GM11168 (cell line): ENCODE data around the gene RPL36A.

ENCODE experiments used
- in situ Hi-C: fragments of 300-500 bp; cut with MboI; formaldehyde crosslinking; loops from one replicate; pipeline ENCODE4 v1.12.0; 2022; ENCODE audit warnings: low sequenced_read_pairs; ENCODE audit not compliant: unreplicated experiment

RPL36A gene

DNA sequence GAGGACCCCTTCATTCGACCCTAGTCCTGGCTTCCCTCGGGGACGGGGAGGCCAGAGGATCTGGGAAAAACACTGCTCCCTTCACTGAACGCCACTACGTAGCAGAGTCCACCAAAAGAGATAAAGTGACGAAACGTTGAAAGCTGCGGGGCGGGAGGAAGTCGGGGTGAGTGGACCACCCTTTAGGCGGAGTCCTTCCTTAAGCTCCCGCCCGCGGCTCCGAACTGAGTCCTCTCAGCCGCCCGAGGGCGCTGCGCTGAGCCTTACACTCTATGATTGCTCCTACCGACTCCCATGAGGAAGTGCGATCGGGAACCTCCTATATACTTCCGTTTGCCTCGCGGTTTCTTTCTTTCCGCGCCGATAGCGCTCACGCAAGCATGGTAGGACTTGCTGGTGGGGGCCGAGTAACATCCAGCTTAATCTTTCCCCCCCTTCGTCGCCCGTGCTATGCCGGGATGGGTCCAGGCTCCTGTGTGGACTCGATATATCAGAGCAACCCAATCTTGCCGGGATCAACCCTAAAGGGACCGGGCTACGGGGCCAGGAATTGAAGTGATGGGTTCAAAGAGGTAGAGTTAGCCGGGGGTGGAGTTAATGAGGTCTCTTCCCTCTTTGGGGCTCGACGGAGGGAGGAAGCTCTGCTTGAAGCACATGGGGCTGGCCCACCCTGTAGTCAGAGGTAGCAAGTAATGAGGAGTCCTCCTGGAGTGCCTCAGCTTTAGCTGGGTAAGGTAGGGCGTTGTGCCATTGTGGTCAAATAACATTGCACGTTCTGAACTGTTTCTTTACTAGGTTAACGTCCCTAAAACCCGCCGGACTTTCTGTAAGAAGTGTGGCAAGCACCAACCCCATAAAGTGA, at the start of gene RPL36A:
Gene RPL36A, plus strand, starts transcription at position 348 of the 862 bp plus-strand sequence. Its CDS starts 33 bp downstream, at position 381.
- in situ Hi-C loops, result no loop called here

GRCh38 chrX:101347859-101348451, 42.9 kb upstream of the RPL36A start:
- in situ Hi-C loops, result no loop called here

- in situ Hi-C loops, result no loop called here
Measured at GRCh38 chrX:101348452-101349192, 42.2 kb upstream of the RPL36A start, which contains the start of gene TIMM8A. Gene TIMM8A (minus strand): TSS chrX:101348742. CDS start chrX:101348664, 78 bp downstream.

DNA sequence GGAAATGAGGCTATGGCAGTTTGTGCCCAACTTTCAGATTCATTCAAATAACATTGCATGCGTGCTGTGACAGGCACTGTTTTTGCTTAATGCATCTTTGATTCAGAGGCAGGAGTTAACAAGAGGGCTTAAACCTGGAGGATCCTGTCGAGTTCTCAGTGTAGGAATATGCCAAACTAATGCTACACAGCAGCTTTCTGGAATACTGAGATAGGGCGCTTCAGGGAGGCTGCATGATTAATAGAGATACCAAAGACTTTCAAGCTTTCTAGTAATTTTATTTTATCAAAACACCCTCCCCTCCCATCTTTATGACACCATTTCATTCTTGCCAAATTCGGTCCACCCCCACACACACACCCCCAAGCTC, 41.6 kb upstream of the RPL36A start:
- in situ Hi-C loops, result no loop called here

- in situ Hi-C loops, result no loop called here
Measured at GRCh38 chrX:101357166-101357795, 33.5 kb upstream of the RPL36A start.

DNA sequence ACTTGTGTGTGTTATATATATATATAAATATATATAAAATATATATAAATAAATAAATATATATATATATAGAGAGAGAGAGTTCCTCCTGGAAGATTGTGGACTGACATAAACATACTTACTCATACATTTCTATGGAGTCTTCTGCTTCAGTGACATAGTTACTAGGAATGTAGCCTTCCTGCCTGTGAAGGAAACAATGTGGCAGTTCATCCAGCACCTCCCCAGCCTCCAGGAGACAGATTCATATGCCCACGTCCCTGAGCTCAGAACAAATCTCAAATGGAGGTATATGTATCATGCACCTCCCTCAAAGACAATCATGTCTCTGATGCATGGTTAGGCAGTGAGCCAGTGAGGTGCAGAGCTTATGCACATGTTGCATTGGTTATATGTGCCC, 30.8 kb upstream of the RPL36A start:
- in situ Hi-C loops, result no loop called here

- in situ Hi-C loops, result no loop called here
Measured at GRCh38 chrX:101360390-101360789, 30.4 kb upstream of the RPL36A start.

- in situ Hi-C loops, result no loop called here
Measured at GRCh38 chrX:101362116-101362515, 28.7 kb upstream of the RPL36A start.

GRCh38 chrX:101362757-101363156, 28.1 kb upstream of the RPL36A start:
- in situ Hi-C loops, result no loop called here

DNA sequence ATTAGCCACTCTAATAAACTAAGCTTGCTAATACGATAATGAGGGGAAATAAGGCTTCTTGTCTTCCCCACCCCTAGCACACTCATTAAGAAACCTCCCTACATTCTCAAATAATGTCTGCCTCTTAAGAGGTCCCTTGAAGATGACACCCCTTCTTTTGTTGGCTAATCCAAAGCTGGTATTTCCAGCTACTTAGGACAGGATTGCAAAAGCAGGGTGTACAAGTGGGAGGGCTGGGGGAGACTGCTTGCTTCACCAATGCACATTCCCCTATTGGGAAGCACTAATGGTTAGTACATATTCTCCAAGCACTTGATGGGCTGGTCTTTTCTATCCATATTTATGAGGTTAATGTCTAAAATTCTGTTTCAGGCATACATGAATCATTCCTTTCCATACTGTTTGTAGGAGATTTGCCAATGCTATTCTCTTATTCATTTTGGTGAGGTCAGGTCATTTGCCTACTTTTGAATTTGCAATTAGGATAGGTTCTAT, 25.5 kb upstream of the RPL36A start:
- in situ Hi-C loops, result no loop called here

DNA sequence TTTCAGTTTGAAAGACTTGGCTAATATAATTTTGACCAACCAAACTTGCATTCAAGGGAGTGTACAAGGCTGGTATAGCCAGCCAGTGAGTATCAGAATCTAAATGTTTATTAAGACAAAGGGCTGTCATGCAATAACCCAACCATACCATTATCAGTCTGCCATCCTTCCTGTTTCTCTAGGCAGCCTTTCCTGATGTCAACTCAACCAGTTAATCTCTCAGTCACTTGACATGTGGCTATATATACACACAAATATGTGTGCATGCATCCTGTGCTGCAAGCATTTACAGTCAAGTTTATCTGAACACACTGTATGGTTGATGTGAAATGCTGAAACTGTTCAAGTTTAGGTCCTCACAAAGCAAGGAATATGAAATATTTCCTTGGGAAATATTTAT, 22.0 kb upstream of the RPL36A start:
- in situ Hi-C loops, result no loop called here

DNA sequence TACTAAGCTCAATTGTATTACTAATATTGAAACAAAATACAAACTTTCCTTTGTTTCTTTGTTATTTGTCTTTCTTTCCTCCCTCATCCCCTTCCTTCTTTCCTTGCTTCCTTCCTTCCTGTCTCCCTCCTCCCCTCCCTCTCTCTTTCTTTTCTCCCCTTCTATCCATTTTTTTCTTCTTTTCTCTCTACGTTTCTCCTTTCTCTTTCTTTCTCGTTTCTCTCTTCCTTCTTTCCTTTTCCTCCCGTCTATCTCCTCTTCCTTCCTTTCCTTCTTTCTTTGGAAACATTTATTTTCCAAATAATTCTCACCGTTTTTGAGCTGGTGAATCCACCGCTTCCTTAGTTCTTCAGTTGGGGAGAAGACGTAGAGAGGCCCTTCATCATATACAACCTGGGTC, 21.1 kb upstream of the RPL36A start:
- in situ Hi-C loops, result no loop called here

GRCh38 chrX:101370888-101371504, 19.8 kb upstream of the RPL36A start:
- in situ Hi-C loops, result no loop called here

GRCh38 chrX:101377547-101377946, 13.3 kb upstream of the RPL36A start:
- in situ Hi-C loops, result no loop called here

DNA sequence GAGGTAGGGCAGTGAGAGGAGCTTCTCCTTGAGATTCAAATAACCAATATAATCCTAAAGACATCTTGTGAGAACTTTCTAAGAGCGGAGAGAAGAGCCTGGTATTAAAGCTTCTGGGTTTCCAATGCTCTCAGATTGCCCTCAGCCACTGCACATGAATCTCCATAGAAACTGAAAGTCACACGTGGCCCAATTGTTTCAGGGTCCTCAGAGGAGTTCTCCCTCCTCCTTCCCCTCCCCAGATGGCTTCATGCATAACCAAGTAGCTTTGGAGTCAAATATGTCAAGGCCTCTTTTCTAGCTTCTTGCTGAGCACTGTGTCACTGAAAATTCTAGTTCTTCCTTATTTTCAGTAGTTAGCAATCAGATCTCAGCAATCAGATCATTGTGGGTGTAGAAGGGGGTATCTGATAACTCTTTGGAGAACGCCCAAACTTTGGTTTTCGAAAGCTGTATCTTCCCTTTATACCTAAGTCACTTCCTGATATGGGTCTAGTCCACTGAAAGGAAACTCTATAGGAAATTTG, 7.1 kb upstream of the RPL36A start:
- in situ Hi-C loops, result no loop called here

- in situ Hi-C loops, result no loop called here
Measured at GRCh38 chrX:101385026-101385684, 5.7 kb upstream of the RPL36A start.

DNA sequence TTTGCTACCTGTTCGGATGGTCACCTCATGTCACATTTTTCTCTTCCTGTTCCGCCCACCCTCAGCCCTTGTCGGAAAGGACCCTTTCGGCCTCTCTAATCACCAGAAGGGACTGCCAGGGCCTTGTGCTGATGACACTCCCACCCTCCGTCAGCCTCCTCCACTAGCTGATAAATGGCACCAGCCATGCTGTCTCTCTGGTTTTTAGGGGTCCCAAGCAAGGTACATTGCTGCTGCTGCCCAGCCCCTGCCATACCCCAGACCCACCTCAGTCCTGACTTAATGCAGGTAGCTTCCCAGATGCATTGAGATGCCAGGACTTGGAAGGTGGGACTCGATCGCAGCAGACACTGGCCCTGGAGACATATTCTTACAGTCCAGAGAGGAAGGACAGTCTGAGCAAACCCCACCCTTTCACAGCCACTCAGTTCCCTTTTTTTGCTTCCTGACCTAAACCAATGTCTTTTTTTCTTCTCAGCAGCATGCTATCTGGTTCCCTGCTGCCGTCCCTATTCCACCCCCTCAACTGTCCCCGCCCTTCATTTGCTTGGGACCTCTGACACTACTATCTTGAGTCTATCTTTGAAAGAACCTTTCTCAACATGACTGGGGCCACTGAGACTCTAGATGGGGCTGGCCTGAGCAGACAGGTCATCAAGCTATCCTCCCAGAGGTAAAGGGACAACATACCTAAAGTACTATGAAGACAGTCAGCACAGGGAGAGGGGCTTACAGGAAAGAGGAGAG, 4.8 kb upstream of the RPL36A start, which contains the start of gene BTK:
Gene BTK, minus strand, starts transcription at position 397 of the 747 bp plus-strand sequence. CDS start 10,907 bp downstream, outside the sequence.
- in situ Hi-C loops, result no loop called here

DNA sequence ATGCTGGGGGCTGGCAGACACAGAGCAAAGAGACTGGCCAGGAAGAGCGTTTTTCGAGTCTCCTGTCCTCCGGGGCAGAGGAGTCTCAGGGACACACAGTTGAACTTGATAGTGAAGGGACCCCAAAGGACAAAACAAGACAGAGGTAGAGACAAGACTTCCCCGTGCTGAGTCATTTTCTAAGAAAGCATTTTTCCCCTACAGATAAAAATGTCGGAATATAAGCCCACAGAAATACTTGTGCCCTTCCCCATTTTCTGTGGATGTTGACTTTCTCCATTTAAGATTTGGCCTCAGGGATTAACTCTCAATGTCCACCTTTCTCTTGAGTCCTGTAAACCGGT, 4.3 kb upstream of the RPL36A start:
- in situ Hi-C loops, result no loop called here
